ENCODE measurements around the gene ALOX15B.

DNA sequence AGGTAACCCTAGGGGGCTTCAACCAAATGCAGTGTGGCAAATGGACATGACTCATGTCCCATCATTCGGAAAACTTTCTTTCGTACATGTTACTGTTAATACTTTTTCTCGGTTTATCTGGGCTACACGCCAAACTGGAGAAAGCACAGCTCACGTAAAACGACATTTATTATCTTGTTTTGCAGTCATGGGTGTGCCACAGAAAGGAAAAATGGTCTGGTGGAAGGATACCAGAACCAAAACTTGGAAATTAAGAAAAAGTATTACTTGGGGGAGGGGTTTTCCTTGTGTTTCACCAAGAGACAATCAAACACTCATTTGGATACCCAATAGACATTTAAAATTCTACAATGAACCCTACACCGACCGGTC is 23.6 kb downstream of the ALOX15B start:
- TF ChIP-seq, protein P1, sequence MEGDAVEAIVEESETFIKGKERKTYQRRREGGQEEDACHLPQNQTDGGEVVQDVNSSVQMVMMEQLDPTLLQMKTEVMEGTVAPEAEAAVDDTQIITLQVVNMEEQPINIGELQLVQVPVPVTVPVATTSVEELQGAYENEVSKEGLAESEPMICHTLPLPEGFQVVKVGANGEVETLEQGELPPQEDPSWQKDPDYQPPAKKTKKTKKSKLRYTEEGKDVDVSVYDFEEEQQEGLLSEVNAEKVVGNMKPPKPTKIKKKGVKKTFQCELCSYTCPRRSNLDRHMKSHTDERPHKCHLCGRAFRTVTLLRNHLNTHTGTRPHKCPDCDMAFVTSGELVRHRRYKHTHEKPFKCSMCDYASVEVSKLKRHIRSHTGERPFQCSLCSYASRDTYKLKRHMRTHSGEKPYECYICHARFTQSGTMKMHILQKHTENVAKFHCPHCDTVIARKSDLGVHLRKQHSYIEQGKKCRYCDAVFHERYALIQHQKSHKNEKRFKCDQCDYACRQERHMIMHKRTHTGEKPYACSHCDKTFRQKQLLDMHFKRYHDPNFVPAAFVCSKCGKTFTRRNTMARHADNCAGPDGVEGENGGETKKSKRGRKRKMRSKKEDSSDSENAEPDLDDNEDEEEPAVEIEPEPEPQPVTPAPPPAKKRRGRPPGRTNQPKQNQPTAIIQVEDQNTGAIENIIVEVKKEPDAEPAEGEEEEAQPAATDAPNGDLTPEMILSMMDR (conservative IDR thresholded peaks at IDR 0.05 in 1 of 2, IDR thresholded peaks at IDR 0.05 in 1 of 2; ENCODE audit: low read depth in 1 of 2, low read length in 2 of 2), result no peak
- TF ChIP-seq EZH2 (IDR thresholded peaks at IDR 0.05; ENCODE audit: low read length, missing control alignments), result no peak
